Ishikawa (cell line): Measurements from ENCODE around the gene PATJ.

Experiments
- CEBPB ChIP-seq: IDR thresholded peaks from 2 replicates; pipeline ENCODE4 v1.6.1; 2012
- EGR1 ChIP-seq: IDR thresholded peaks from 2 replicates; pipeline ENCODE4 v1.6.1; 2012
- EP300 ChIP-seq: IDR thresholded peaks from 2 replicates; pipeline ENCODE4 v1.6.1; 2012; ENCODE audit warnings: borderline replicate concordance
- MAX ChIP-seq: IDR thresholded peaks from 2 replicates; pipeline ENCODE4 v1.6.1; 2012
- TAF1 ChIP-seq: IDR thresholded peaks from 2 replicates; pipeline ENCODE4 v1.6.1; 2012; ENCODE audit warnings: low read depth, mild to moderate bottlenecking
- TEAD4 ChIP-seq: IDR thresholded peaks from 2 replicates; pipeline ENCODE4 v1.6.1; 2012
- YY1 ChIP-seq: IDR thresholded peaks from 2 replicates; pipeline ENCODE4 v1.6.1; 2012; ENCODE audit warnings: low read depth

- no peak for TF ChIP-seq EGR1
- TF ChIP-seq TEAD4: no peak
- no peak for TF ChIP-seq MAX
- TF ChIP-seq YY1: no peak
- TF ChIP-seq EP300: no peak
- TF ChIP-seq CEBPB: no peak
- no peak for TF ChIP-seq TAF1
Observed at GRCh38 chr1:62196086-62196690, 453.9 kb downstream of the PATJ start.
